Liver (tissue), 3 donors: ENCODE data around the gene ENTREP3.
"Not testable (repeated sequence)": the region's sequence is repeated elsewhere in the genome, so short reads cannot be mapped to it uniquely, and the experiment has no call there.

Experiments
- CTCF ChIP-seq: fragments of 150-350 bp; IDR thresholded peaks from 2 replicates; pipeline ENCODE4 v1.5.1; 2017; ENCODE audit warnings: improper control_type of control experiment, low read depth, low read length; ENCODE audit not compliant: missing input control
- EGR1 ChIP-seq, 2 donors: IDR thresholded peaks; 2 replicates each; pipeline ENCODE4 v1.6.1; 2016 to 2018; ENCODE audit warnings: antibody characterized with exemption in 2 of 2, low read depth in 2 of 2
- GABPA ChIP-seq, 2 donors: IDR thresholded peaks in 1 of 2; conservative IDR thresholded peaks in 1 of 2; 2 replicates each; pipeline ENCODE4 v1.6.1; 2016; ENCODE audit warnings: antibody characterized with exemption in 2 of 2, mild to moderate bottlenecking in 1 of 2, moderate library complexity in 1 of 2
- JUND ChIP-seq, 2 donors: IDR thresholded peaks; 2 replicates each; pipeline ENCODE4 v1.6.1; 2016; ENCODE audit warnings: antibody characterized with exemption in 2 of 2
- MAX ChIP-seq: IDR thresholded peaks from 2 replicates; pipeline ENCODE4 v1.6.1; 2016; ENCODE audit warnings: antibody characterized with exemption
- RAD21 ChIP-seq, 2 donors: IDR thresholded peaks; 2 replicates each; pipeline ENCODE4 v1.6.1; 2016; ENCODE audit warnings: antibody characterized with exemption in 2 of 2, mild to moderate bottlenecking in 2 of 2
- REST ChIP-seq: IDR thresholded peaks from 2 replicates; pipeline ENCODE4 v1.6.1; 2016; ENCODE audit warnings: antibody characterized with exemption, mild to moderate bottlenecking
- RXRA ChIP-seq, 2 donors: IDR thresholded peaks; 2 replicates each; pipeline ENCODE4 v1.6.1; 2017 to 2018; ENCODE audit warnings: antibody characterized with exemption in 2 of 2, mild to moderate bottlenecking in 1 of 2
- SP1 ChIP-seq: IDR thresholded peaks from 2 replicates; pipeline ENCODE4 v1.6.1; 2018; ENCODE audit warnings: antibody characterized with exemption, mild to moderate bottlenecking
- TAF1 ChIP-seq: conservative IDR thresholded peaks from 2 replicates; pipeline ENCODE4 v1.6.1; 2016; ENCODE audit warnings: antibody characterized with exemption, mild to moderate bottlenecking
- YY1 ChIP-seq: IDR thresholded peaks from 2 replicates; pipeline ENCODE4 v1.6.1; 2016; ENCODE audit warnings: antibody characterized with exemption, mild to moderate bottlenecking
- TF ChIP-seq, protein P1 (sequence below): IDR thresholded peaks from 2 replicates; pipeline ENCODE4 v1.6.1; 2016; ENCODE audit warnings: antibody characterized with exemption
- donor health status: healthy.
- donor health status: healthy.

DNA sequence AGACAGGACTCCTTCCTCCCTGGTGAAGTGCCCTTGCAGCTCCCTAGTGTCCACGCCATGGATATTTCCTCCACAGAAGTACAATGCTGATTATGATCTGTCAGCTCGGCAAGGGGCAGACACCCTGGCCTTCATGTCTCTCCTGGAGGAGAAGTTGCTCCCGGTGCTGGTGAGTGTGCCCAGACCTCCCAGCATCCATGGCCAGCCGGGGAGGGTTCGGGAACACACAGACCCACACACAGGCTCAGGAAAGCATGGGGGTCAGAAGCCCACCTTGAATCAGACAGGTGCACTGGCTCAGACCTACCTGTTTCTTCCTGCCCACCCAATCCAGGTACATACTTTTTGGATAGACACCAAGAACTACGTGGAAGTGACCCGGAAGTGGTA is 43.2 kb downstream of the ENTREP3 start:
- TF ChIP-seq TAF1; JUND (IDR thresholded peaks at IDR 0.05); GABPA (IDR thresholded peaks at IDR 0.05 in 1 of 2, conservative IDR thresholded peaks at IDR 0.05 in 1 of 2); MAX; SP1; CTCF; YY1; RXRA (IDR thresholded peaks at IDR 0.05); REST; RAD21 (IDR thresholded peaks at IDR 0.05); EGR1 (IDR thresholded peaks at IDR 0.05; ENCODE audit: low read depth in 2 of 2): not testable (repeated sequence)
- TF ChIP-seq, protein P1, sequence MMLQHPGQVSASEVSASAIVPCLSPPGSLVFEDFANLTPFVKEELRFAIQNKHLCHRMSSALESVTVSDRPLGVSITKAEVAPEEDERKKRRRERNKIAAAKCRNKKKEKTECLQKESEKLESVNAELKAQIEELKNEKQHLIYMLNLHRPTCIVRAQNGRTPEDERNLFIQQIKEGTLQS, result not testable (repeated sequence)
